ENCODE measurements around the gene PLAGL1. TPM values are rescaled to one million over a fixed set of nuclear protein-coding genes. Genes with fewer than 3 reads are reported as not detected.

PLAGL1 gene
- total RNA-seq, 1 donor from 2014 or later = 20.3 TPM

GRCh38 chr6:143952060-143952778 lies 55.8 kb downstream of the PLAGL1 start:
- H3K9me3 Mint-ChIP-seq (ENCODE audit: unreplicated experiment) = peaks cover 4% of the 10 kb centered on the region
- Histone ChIP-seq H3K4me1 (ENCODE audit: insufficient read depth, low read length) (peaks cover 5% of the 10 kb centered on the region), H3K27me3 (ENCODE audit: insufficient read depth, low read length) (no peaks in the 10 kb centered on the region), H3K36me3 (ENCODE audit: insufficient read depth, low read length) (no peaks in the 10 kb centered on the region), H2AFZ (ENCODE audit: low read depth, low read length) (no peak overlapping the region), H4K20me1 (ENCODE audit: insufficient read depth, low read length) (no peaks in the 10 kb centered on the region), H3K9me3 (ENCODE audit: insufficient read depth, low read depth, low read length) (peaks cover 3% of the 10 kb centered on the region), H3K4me3 (ENCODE audit: insufficient read depth, low read depth, low read length) (no peak overlapping the region), H3K4me2 (ENCODE audit: low read length) (no peak overlapping the region), H3K79me2 (ENCODE audit: insufficient read depth, low read length) (no peaks in the 10 kb centered on the region), H3K9ac (ENCODE audit: low read length) (no peak overlapping the region), H3K27ac (ENCODE audit: low read depth, low read length) (no peak overlapping the region)
- H3K4me3 Mint-ChIP-seq (ENCODE audit: unreplicated experiment) = no peak overlapping the region
- peaks cover 2% of the 10 kb centered on the region for H3K4me1 Mint-ChIP-seq (ENCODE audit: low read depth, unreplicated experiment)
- H3K36me3 Mint-ChIP-seq (ENCODE audit: low read depth, unreplicated experiment) = peaks cover 5% of the 10 kb centered on the region
- peaks cover 2% of the 10 kb centered on the region for H3K27me3 Mint-ChIP-seq (ENCODE audit: low read depth, unreplicated experiment)
- FAIRE-seq (no peak), DNase-seq (ENCODE audit: low read depth) (no peak)
- no peak overlapping the region for H3K27ac Mint-ChIP-seq (ENCODE audit: unreplicated experiment)
- TF ChIP-seq EZH2 (IDR thresholded peaks at IDR 0.05; ENCODE audit: insufficient read depth, low read length) (no peak), CTCF (IDR thresholded peaks at IDR 0.05; ENCODE audit: insufficient read depth, low read depth, low read length) (no peak)

- H4K20me1 ChIP-seq (ENCODE audit: insufficient read depth, low read length) = no peaks in the 10 kb centered on the region
- H3K79me2 ChIP-seq (ENCODE audit: insufficient read depth, low read length) = no peaks in the 10 kb centered on the region
- no peak overlapping the region for H3K27ac Mint-ChIP-seq (ENCODE audit: unreplicated experiment)
- H3K4me1 ChIP-seq (ENCODE audit: insufficient read depth, low read length) = peaks cover 2% of the 10 kb centered on the region
- no peak overlapping the region for H3K4me3 Mint-ChIP-seq (ENCODE audit: unreplicated experiment)
- H3K4me2 ChIP-seq (ENCODE audit: low read length) = no peak overlapping the region
- TF ChIP-seq EZH2 (IDR thresholded peaks at IDR 0.05; ENCODE audit: insufficient read depth, low read length) = no peak
- no peak for TF ChIP-seq CTCF (IDR thresholded peaks at IDR 0.05; ENCODE audit: insufficient read depth, low read depth, low read length)
- no peak overlapping the region for H2AFZ ChIP-seq (ENCODE audit: low read depth, low read length)
- H3K4me1 Mint-ChIP-seq (ENCODE audit: low read depth, unreplicated experiment) = no peaks in the 10 kb centered on the region
- H3K9me3 Mint-ChIP-seq (ENCODE audit: unreplicated experiment) = peaks cover 6% of the 10 kb centered on the region
- peaks cover 2% of the 10 kb centered on the region for H3K27me3 Mint-ChIP-seq (ENCODE audit: low read depth, unreplicated experiment)
- no peaks in the 10 kb centered on the region for H3K27me3 ChIP-seq (ENCODE audit: insufficient read depth, low read length)
- peaks cover 6% of the 10 kb centered on the region for H3K9me3 ChIP-seq (ENCODE audit: insufficient read depth, low read depth, low read length)
- H3K36me3 Mint-ChIP-seq (ENCODE audit: low read depth, unreplicated experiment) = peaks cover 5% of the 10 kb centered on the region
- H3K9ac ChIP-seq (ENCODE audit: low read length) = no peak overlapping the region
- no peak for DNase-seq (ENCODE audit: low read depth)
- no peak overlapping the region for H3K27ac ChIP-seq (ENCODE audit: low read depth, low read length)
- no peak for FAIRE-seq
- no peaks in the 10 kb centered on the region for H3K36me3 ChIP-seq (ENCODE audit: insufficient read depth, low read length)
- H3K4me3 ChIP-seq (ENCODE audit: insufficient read depth, low read depth, low read length) = no peak overlapping the region
Measured at GRCh38 chr6:143950875-143951274, 57.2 kb downstream of the PLAGL1 start.

GRCh38 chr6:143949962-143950361 lies 58.1 kb downstream of the PLAGL1 start:
- DNase-seq (ENCODE audit: low read depth) = no peak
- Histone ChIP-seq H3K4me3 (ENCODE audit: insufficient read depth, low read depth, low read length) (no peak overlapping the region), H3K4me2 (ENCODE audit: low read length) (no peak overlapping the region), H3K27ac (ENCODE audit: low read depth, low read length) (no peak overlapping the region), H3K9me3 (ENCODE audit: insufficient read depth, low read depth, low read length) (peaks cover 6% of the 10 kb centered on the region), H3K9ac (ENCODE audit: low read length) (no peak overlapping the region), H3K79me2 (ENCODE audit: insufficient read depth, low read length) (no peaks in the 10 kb centered on the region), H3K4me1 (ENCODE audit: insufficient read depth, low read length) (no peaks in the 10 kb centered on the region), H2AFZ (ENCODE audit: low read depth, low read length) (no peak overlapping the region), H3K27me3 (ENCODE audit: insufficient read depth, low read length) (no peaks in the 10 kb centered on the region), H4K20me1 (ENCODE audit: insufficient read depth, low read length) (no peaks in the 10 kb centered on the region), H3K36me3 (ENCODE audit: insufficient read depth, low read length) (no peaks in the 10 kb centered on the region)
- no peak overlapping the region for H3K4me3 Mint-ChIP-seq (ENCODE audit: unreplicated experiment)
- H3K9me3 Mint-ChIP-seq (ENCODE audit: unreplicated experiment) = peaks cover 6% of the 10 kb centered on the region
- no peak overlapping the region for H3K27ac Mint-ChIP-seq (ENCODE audit: unreplicated experiment)
- no peak for FAIRE-seq
- peaks cover 2% of the 10 kb centered on the region for H3K27me3 Mint-ChIP-seq (ENCODE audit: low read depth, unreplicated experiment)
- H3K4me1 Mint-ChIP-seq (ENCODE audit: low read depth, unreplicated experiment) = no peaks in the 10 kb centered on the region
- no peak for TF ChIP-seq CTCF (IDR thresholded peaks at IDR 0.05; ENCODE audit: insufficient read depth, low read depth, low read length)
- no peak for TF ChIP-seq EZH2 (IDR thresholded peaks at IDR 0.05; ENCODE audit: insufficient read depth, low read length)
- peaks cover 5% of the 10 kb centered on the region for H3K36me3 Mint-ChIP-seq (ENCODE audit: low read depth, unreplicated experiment)

All from astrocyte (in vitro differentiated cells and primary cell).